Measurements from ENCODE around the gene GULP1.

- TF ChIP-seq, protein P1, sequence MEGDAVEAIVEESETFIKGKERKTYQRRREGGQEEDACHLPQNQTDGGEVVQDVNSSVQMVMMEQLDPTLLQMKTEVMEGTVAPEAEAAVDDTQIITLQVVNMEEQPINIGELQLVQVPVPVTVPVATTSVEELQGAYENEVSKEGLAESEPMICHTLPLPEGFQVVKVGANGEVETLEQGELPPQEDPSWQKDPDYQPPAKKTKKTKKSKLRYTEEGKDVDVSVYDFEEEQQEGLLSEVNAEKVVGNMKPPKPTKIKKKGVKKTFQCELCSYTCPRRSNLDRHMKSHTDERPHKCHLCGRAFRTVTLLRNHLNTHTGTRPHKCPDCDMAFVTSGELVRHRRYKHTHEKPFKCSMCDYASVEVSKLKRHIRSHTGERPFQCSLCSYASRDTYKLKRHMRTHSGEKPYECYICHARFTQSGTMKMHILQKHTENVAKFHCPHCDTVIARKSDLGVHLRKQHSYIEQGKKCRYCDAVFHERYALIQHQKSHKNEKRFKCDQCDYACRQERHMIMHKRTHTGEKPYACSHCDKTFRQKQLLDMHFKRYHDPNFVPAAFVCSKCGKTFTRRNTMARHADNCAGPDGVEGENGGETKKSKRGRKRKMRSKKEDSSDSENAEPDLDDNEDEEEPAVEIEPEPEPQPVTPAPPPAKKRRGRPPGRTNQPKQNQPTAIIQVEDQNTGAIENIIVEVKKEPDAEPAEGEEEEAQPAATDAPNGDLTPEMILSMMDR (IDR thresholded peaks at IDR 0.05; ENCODE audit: low read depth, low read length, poor library complexity, severe bottlenecking): no peak
- TF ChIP-seq EZH2phosphoT487 (IDR thresholded peaks at IDR 0.05; ENCODE audit: borderline replicate concordance, low read length): no peak
Observed at GRCh38 chr2:188267776-188268175, 23.9 kb upstream of the GULP1 start.
